ENCODE results near the gene TRPM2. TPM values are rescaled to one million over a fixed set of nuclear protein-coding genes. Genes with fewer than 3 reads are reported as not detected.

TRPM2 gene
- total RNA-seq, 2 donors from 2014 or later = 1.6 to 12.5 TPM

DNA sequence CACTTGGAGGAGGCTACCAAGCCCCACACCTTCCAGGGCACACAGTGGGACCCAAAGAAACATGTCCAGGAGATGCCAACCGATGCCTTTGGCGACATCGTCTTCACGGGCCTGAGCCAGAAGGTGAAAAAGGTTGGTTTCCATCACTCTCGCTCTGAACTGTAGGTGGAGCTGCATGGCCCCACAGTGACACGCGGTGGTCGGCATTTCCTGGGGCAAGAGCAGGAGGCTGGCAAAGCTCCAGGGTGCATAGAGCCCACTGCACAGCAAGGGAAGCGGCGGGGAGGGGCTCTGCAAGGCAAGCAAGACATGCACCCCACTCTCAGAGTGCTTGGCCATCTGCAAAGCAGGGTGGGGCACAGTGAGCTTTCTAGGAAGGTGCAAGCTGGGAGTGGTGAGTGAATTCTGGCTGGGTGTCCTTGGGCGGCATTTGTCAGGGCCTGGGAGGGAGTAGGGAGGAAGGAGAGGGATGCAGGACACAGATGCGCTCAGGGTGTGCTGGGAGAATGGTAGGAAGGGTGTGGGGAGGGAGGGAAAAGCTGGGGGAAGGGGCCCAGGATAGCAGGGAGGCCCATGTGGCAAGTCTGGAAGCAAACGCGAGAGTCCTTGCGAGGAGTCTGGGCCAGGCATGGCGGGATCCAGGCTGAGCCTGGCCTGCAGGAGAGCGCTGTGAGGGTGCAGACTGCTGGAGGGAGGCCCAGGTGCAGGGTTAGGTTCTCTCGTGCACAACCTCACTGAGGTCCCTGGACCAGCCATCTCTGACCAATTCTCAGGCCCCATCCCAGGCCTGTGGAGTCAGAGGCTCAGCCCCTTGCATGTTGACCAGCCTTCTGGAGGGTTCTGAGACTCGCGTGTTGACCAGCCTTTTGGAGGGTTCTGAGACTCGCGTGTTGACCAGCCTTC is 11.0 kb downstream of the TRPM2 start:
- no peaks in the 10 kb centered on the region for H3K4me1 Mint-ChIP-seq
- H3K4me3 ChIP-seq (ENCODE audit: low read length) = no peak overlapping the region
- TF ChIP-seq, protein P1, sequence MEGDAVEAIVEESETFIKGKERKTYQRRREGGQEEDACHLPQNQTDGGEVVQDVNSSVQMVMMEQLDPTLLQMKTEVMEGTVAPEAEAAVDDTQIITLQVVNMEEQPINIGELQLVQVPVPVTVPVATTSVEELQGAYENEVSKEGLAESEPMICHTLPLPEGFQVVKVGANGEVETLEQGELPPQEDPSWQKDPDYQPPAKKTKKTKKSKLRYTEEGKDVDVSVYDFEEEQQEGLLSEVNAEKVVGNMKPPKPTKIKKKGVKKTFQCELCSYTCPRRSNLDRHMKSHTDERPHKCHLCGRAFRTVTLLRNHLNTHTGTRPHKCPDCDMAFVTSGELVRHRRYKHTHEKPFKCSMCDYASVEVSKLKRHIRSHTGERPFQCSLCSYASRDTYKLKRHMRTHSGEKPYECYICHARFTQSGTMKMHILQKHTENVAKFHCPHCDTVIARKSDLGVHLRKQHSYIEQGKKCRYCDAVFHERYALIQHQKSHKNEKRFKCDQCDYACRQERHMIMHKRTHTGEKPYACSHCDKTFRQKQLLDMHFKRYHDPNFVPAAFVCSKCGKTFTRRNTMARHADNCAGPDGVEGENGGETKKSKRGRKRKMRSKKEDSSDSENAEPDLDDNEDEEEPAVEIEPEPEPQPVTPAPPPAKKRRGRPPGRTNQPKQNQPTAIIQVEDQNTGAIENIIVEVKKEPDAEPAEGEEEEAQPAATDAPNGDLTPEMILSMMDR (conservative IDR thresholded peaks at IDR 0.05) = peak; percentile 58
- peaks cover 5% of the 10 kb centered on the region for H3K9me3 Mint-ChIP-seq
- no peak overlapping the region for H3K9ac ChIP-seq (ENCODE audit: extremely low read depth, low read length, poor library complexity, severe bottlenecking)
- no peaks in the 10 kb centered on the region for H3K27me3 ChIP-seq (ENCODE audit: control insufficient read depth, insufficient read depth, low read length, poor library complexity, severe bottlenecking)
- H3K4me3 Mint-ChIP-seq = no peak overlapping the region
- WGBS, 2 experiments (ENCODE audit: insufficient coverage in 1 of 2, insufficient read length in 1 of 2) = 73 to 88% methylated on average over 8 to 22 of the region's 22 CpGs
- H3K36me3 ChIP-seq (ENCODE audit: control insufficient read depth, insufficient read depth, low read length) = no peaks in the 10 kb centered on the region
- H3K27me3 Mint-ChIP-seq (ENCODE audit: insufficient read depth) = peaks cover 2% of the 10 kb centered on the region
- H3K4me1 ChIP-seq (ENCODE audit: control insufficient read depth, insufficient read depth, low read length) = no peaks in the 10 kb centered on the region
- peak; percentile 69 for DNase-seq
- H3K9me3 ChIP-seq (ENCODE audit: control insufficient read depth, low read length) = peaks cover 19% of the 10 kb centered on the region
- H3K27ac ChIP-seq (ENCODE audit: low read depth, low read length) = no peak overlapping the region
- no peaks in the 10 kb centered on the region for H3K36me3 Mint-ChIP-seq (ENCODE audit: low read depth)
- H3K27ac Mint-ChIP-seq = no peak overlapping the region

DNA sequence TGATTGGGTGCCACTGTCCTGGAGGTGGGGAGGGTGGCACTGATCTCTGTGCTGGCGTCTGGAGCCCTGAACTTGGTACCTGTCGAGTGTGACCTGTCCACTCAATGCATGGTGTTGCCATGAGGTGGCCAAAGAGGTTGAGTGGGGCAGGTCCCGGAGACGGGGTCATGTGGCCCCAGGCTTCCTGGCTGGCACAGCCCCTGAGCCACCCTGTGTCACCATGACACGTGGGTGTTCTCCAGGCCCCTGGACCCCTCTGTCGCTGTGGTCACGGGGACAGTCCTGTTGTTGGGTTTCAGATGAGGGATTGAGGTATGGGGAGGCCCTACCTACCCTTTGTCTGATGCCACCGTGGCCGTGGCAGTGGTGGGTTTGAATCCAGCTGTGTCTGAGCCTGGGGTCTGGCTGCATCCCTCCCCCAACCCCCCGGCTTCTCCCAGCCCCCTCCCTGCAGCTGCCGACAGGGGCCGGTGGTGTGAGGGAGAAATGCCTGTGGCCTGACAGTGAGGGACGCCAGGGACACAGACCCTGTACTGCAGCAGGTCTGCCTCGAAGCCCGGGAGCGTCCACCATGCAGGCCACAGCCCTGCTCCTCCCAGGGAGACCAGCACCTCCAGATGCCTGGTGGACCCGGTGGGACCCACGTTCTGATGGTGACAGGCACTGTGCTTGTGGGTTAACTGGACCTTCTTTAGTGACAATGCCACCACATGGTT is 12.0 kb downstream of the TRPM2 start:
- Histone ChIP-seq H3K27me3 (ENCODE audit: control insufficient read depth, insufficient read depth, low read length, poor library complexity, severe bottlenecking) (no peaks in the 10 kb centered on the region), H3K9me3 (ENCODE audit: control insufficient read depth, low read length) (peaks cover 19% of the 10 kb centered on the region), H3K4me3 (ENCODE audit: low read length) (no peak overlapping the region), H3K27ac (ENCODE audit: low read depth, low read length) (no peak overlapping the region), H3K36me3 (ENCODE audit: control insufficient read depth, insufficient read depth, low read length) (no peaks in the 10 kb centered on the region), H3K9ac (ENCODE audit: extremely low read depth, low read length, poor library complexity, severe bottlenecking) (no peak overlapping the region), H3K4me1 (ENCODE audit: control insufficient read depth, insufficient read depth, low read length) (no peaks in the 10 kb centered on the region)
- peaks cover 5% of the 10 kb centered on the region for H3K9me3 Mint-ChIP-seq
- 91 to 98% methylated on average over 10 to 18 of the region's 18 CpGs for WGBS, 2 experiments (ENCODE audit: insufficient coverage in 1 of 2, insufficient read length in 1 of 2)
- H3K4me1 Mint-ChIP-seq = no peaks in the 10 kb centered on the region
- peaks cover 3% of the 10 kb centered on the region for H3K27me3 Mint-ChIP-seq (ENCODE audit: insufficient read depth)
- no peaks in the 10 kb centered on the region for H3K36me3 Mint-ChIP-seq (ENCODE audit: low read depth)
- no peak overlapping the region for H3K27ac Mint-ChIP-seq
- H3K4me3 Mint-ChIP-seq = no peak overlapping the region
- peak; percentile 33 for DNase-seq
- TF ChIP-seq, protein P1 (conservative IDR thresholded peaks at IDR 0.05) = no peak

DNA sequence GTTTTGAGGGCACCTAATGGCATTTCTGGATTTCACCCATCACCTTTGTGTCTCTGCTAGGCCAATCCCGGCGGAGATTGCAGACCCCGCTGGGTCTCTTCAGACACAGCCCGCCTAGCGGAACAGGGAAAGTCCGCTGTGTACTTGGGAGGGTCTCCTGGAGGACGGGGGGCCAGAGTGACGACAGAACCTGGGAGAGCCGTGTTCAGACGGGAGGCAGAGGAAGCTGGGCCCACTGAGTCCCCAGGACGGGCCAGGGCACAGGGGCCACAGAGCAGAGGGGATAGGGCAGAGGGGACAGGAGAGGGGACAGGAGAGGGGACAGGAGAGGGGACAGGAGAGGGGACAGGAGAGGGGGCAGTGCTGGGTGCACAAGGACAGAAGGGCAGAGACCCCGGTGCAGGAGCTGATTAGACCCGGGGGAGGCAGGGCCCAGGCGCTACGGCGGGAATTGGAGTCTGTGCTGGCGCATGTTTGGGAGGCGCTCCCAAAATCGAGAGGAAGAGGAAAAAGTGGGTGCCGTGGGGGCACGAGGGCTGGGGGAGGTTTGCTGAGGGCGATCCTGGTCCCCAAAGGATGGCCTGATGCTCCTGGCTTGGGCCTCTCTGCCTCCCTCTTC is 12.7 kb downstream of the TRPM2 start:
- H3K9me3 Mint-ChIP-seq = peaks cover 5% of the 10 kb centered on the region
- 93 to 98% methylated on average over 15 to 22 of the region's 22 CpGs for WGBS, 2 experiments (ENCODE audit: insufficient coverage in 1 of 2, insufficient read length in 1 of 2)
- Histone ChIP-seq H3K36me3 (ENCODE audit: control insufficient read depth, insufficient read depth, low read length) (no peaks in the 10 kb centered on the region), H3K27me3 (ENCODE audit: control insufficient read depth, insufficient read depth, low read length, poor library complexity, severe bottlenecking) (no peaks in the 10 kb centered on the region), H3K9ac (ENCODE audit: extremely low read depth, low read length, poor library complexity, severe bottlenecking) (no peak overlapping the region), H3K4me1 (ENCODE audit: control insufficient read depth, insufficient read depth, low read length) (no peaks in the 10 kb centered on the region), H3K4me3 (ENCODE audit: low read length) (no peak overlapping the region), H3K9me3 (ENCODE audit: control insufficient read depth, low read length) (peaks cover 19% of the 10 kb centered on the region), H3K27ac (ENCODE audit: low read depth, low read length) (no peak overlapping the region)
- no peak overlapping the region for H3K4me3 Mint-ChIP-seq
- H3K27me3 Mint-ChIP-seq (ENCODE audit: insufficient read depth) = peaks cover 7% of the 10 kb centered on the region
- peak; percentile 18 for DNase-seq
- TF ChIP-seq, protein P1 (conservative IDR thresholded peaks at IDR 0.05) = no peak
- H3K27ac Mint-ChIP-seq = no peak overlapping the region
- no peaks in the 10 kb centered on the region for H3K4me1 Mint-ChIP-seq
- no peaks in the 10 kb centered on the region for H3K36me3 Mint-ChIP-seq (ENCODE audit: low read depth)

Measured in endodermal cell (in vitro differentiated cells).